HG02884 (cell line): ENCODE data around the gene FGF19.

Experiments used
- ATAC-seq: cut with Tn5 transposase; IDR thresholded peaks from one replicate; pipeline ENCODE4 v1.9.1; 2021; ENCODE audit warnings: mild to moderate bottlenecking, moderate library complexity; ENCODE audit not compliant: unreplicated experiment

Gene FGF19

DNA sequence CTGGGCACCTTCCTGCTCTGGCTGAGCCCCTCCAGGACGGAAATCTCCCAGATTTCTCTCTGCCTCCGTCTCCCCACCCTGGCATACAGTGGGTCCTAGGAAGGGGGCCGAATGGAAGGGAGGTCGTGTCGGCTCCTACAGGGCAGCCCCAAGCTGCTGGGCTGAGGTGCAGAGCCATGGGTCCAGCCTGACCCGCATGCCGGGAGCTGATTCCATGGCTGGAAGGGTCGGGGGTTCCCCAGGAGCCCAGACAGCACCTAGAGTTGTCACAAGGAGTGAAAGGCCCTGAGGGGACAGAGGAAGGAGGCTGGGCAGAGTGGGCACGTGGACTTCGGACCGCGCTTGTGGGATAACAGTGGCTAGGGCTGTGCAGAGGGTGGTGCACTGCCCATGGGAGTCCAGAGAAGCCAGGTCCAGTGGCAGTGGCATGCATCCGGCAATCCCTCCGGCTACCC, 46.3 kb downstream of the FGF19 start:
- no peak for ATAC-seq

DNA sequence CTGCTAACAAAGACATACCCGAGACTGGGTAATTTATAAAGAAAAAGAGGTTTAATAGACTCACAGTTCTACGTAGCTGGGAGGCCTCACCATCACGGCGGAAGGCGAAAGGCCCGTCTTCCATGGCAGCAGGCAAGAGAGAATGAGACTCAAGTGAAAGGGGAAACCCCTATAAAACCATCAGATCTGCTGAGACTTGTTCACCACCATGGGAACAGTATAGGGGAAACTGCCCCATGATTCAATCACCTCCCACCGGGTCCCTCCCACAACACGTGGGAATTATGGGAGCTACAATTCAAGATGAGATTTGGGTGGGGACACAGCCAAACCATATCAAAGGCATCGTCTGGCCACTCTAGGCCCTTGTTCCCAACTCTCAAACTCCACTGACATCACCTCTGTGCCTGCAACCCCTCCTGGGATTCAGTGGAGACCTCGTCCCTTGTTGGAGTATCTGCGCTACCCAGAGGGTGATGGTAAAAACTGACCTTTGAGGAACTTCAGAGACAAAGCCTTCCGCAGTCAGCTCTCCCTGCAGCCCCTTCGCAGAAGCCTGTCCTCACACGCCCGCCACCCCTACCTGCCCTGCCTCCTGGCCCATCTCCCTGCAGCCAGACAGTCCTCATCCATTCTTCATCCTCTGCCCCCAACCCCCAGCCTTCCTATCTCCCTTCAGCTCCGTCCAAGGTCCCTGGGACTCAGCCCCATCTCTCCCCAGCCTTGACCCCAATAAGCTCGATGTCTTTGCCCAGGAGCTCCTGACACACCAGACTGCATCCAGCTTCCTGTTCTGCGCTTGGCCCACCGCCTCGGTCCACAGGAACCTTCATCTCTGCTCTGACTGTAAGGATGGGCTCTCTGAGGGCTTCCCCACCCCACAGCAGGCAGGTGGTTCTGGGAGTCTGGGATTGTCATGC, 47.0 kb downstream of the FGF19 start:
- no peak for ATAC-seq

DNA sequence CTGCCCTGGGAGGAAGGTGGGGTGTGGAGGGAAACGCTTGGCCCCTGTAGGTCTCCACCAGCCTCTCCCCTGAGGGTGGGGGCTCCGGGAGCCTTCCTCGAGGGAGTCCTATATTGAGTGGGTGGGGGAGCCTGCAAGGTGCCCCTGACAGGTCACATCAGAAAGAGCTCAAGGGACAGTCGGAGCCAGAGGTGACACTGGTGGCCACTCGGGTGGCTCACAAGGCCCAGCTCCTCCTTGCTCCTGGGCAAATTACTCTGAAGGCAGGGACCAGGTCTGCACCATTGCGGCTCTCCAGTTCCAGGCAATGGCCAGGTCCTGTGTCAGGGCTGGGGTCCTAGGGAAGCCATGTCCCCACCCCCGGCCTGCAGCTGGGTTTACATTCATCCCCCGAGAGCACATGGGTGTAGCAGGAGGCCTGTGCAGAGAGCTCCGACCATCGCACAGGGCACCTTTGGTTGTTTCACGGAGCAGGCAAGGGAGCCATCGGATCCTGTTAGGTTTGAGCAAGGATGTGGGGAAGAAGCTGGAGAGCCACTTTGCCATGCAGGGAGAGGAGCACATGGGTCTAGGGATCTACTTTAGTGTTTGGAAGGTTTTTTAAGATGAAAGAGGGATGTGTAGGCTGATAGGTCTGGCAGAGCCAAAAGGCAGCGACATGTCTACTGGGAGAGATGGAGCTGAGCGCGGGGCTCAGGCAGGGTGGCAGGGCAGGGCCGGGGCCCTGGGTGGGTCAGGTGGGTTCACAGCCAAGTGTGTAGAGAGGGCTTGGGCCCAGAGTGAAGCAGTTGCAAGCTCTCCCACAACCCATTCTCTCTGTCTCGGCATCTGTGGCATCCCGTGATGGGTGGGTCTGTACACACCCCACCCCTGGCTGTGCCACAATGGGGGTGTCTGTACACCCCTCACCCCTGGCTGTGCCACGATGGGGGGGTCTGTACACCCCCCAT, 48.1 kb downstream of the FGF19 start:
- no peak for ATAC-seq

DNA sequence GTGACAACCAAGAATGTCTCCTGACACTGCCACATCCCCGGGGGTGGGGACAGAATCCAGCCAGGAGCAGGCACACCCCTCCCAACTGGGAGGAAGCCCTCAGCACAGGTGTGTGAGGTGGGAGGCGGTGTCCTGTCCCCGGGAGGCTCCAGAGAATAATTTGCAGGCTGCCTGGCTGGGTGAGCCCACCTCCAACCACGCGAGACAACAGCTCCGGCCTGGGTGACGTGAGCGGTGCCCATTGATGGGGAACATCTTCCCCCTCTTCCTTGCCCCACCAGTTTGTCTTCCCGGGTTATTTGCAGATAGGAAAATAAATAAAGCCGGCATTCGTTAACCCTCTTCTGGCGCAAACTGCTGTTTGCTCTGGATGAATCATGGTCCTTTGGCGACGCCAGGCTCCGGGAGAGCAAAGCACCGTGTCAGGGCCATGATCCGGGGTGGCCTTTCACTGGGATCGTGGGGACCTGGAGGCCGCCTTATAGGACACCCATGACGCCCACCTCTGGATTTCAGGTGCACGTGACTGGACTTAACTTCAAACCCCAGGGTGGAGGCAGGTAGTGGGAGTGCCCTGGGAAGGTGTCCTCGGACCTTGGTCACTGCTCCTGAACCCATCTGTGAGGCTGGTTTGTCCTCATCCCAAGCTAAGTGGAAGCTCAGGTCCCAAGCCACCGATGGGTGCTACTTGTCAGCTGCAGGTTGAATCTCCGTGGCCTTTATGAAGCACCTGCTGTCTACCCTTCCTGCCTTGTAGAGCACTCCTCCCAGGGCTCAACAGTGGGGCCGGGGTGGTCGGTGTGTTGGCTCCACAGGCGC, 49.0 kb downstream of the FGF19 start:
- no peak for ATAC-seq

DNA sequence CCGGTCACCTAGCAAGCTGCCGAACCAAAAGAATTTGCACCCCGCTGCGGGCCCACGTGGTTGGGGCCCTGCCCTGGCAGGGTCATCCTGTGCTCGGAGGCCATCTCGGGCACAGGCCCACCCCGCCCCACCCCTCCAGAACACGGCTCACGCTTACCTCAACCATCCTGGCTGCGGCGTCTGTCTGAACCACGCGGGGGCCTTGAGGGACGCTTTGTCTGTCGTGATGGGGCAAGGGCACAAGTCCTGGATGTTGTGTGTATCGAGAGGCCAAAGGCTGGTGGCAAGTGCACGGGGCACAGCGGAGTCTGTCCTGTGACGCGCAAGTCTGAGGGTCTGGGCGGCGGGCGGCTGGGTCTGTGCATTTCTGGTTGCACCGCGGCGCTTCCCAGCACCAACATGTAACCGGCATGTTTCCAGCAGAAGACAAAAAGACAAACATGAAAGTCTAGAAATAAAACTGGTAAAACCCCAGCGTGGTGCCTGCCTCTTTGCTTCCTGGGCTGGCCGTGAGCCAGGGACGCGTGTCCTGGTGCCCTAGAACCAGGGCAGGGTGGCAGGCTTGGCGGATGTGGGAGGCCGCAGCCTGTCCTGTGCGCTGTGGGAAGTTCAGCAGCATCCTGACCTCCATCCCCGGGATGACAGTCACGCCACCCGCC, 49.7 kb downstream of the FGF19 start:
- no peak for ATAC-seq

DNA sequence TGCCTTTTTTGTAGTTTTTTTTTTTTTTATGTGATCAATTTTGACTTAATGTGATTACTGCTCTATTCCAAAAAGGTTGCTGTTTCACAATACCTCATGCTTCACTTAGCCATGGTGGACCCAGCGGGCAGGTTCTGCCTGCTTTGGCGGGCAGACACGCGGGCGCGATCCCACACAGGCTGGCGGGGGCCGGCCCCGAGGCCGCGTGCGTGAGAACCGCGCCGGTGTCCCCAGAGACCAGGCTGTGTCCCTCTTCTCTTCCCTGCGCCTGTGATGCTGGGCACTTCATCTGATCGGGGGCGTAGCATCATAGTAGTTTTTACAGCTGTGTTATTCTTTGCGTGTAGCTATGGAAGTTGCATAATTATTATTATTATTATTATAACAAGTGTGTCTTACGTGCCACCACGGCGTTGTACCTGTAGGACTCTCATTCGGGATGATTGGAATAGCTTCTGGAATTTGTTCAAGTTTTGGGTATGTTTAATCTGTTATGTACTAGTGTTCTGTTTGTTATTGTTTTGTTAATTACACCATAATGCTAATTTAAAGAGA, 50.3 kb downstream of the FGF19 start:
- no peak for ATAC-seq

DNA sequence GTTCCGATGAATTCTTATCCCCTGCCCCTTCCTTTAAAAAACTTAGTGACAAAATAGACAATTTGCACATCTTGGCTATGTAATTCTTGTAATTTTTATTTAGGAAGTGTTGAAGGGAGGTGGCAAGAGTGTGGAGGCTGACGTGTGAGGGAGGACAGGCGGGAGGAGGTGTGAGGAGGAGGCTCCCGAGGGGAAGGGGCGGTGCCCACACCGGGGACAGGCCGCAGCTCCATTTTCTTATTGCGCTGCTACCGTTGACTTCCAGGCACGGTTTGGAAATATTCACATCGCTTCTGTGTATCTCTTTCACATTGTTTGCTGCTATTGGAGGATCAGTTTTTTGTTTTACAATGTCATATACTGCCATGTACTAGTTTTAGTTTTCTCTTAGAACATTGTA, 50.8 kb downstream of the FGF19 start:
- no peak for ATAC-seq

DNA sequence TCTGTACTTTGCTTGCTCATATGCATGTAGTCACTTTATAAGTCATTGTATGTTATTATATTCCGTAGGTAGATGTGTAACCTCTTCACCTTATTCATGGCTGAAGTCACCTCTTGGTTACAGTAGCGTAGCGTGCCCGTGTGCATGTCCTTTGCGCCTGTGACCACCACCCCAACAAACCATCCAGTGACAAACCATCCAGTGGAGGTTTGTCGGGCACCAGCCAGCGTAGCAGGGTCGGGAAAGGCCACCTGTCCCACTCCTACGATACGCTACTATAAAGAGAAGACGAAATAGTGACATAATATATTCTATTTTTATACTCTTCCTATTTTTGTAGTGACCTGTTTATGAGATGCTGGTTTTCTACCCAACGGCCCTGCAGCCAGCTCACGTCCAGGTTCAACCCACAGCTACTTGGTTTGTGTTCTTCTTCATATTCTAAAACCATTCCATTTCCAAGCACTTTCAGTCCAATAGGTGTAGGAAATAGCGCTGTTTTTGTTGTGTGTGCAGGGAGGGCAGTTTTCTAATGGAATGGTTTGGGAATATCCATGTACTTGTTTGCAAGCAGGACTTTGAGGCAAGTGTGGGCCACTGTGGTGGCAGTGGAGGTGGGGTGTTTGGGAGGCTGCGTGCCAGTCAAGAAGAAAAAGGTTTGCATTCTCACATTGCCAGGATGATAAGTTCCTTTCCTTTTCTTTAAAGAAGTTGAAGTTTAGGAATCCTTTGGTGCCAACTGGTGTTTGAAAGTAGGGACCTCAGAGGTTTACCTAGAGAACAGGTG, 51.8 kb downstream of the FGF19 start:
- ATAC-seq, result no peak

DNA sequence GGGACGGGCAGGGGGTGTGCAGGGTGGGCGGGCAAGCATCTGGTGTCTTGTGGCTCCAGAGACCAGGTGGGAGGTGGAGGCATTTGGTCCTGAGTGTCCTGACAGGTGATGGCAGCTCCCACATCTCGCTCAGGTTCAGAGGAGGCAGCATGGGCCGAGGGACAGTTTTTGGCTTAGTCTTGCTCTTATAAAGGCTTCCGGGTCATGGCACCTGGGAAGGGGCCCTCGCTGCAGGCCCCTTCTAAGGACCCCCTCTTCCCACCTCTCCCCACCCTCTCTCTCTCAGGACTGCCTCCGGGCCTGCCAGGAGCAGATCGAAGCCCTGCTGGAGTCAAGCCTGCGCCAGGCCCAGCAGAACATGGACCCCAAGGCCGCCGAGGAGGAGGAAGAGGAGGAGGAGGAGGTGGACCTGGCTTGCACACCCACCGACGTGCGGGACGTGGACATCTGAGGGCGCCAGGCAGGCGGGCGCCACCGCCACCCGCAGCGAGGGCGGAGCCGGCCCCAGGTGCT, 52.9 kb downstream of the FGF19 start:
- no peak for ATAC-seq

DNA sequence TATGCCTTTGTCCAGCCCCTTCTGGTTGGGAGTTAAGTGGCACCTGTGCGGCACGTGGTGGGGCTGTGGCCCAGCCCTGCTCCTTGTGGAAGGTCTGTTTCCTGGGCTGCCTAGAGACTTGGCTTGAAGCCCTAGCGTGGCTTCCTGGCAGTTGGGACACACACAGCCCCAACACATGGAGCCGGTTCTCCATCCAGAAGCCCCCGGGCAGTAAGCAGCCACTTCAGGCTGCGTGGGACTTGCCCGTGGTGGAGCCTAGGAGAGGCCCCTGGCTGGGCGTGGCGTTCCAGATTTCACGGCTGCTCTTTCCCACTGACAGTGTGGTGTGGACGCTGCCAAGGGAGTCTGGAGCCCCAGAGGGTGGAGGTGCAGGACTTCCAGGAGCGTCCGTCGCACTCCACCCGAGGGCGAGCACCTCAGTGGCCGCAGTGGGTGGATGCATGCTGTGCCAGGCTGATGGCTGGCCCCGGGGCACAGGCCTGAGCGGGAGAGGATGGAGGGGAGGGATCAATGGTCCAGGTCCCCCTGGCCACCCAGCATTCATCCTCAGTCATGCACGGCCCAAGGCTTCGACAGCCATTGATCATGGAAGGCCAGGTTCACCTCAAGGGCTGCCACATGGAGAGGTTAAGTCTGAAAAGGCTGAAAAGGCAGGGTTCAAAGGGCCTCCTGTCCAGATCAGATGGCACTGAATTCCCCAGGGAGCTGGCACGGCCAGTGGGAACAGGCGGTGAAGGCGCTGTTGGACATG, 53.6 kb downstream of the FGF19 start:
- no peak for ATAC-seq

DNA sequence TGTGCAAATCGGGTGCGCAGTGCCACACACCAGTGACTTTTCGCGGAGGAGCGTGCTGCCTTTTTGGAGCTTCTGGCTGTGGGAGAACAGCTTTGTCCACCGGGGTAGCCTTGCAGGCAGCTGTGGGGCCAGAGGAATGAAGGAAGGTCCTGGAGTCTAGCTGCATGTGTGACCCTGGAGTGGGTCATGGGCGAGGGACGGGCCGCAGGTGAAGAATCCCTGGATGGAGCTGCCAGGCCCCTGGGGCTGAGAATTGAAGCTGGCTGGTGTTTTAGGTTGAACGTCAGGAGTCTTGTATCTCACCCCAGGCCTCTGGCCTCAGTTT, 54.3 kb downstream of the FGF19 start:
- no peak for ATAC-seq

DNA sequence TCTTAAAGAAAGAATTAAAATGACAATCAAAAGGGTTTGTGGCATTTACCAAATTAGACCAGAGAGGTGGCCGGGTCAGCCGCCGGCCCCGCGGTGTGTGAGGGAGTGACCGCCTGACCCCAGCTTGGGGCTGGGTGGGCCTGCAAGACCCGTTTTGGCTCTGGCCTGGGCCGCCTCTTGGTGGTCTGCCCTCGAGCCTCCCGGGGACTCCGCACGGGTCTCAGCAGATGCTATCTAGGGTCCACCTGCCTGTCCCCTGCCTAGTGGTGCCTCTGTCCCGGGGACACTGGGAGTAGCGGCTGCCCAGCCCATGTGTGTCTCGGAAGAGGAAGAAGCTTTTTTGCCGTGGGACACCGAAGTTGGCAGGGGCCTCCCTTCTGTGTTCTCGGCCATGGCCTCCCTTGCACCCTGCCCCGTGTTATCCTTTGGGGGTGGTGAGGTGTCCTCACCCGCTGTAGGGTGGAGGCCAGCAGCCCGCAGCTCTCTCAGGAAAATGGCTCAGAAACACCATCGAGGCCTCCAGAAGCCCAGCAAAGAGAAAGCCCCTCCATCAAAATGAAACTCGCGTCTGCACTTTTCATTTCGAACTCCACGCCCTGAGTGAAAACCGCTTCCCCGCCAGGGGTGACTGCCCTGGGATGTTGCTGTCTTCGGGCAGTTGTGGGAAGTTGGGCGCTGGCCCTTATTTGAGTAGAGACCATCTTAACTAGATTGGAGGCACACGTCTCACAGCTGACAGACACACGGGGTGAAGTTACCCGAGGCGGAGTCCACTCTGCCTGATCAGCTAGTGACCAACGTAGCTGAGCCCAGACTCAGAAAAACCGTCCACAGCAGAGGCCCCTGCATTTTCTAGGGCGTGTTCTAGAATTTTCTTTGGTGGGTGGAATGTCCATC, 54.9 kb downstream of the FGF19 start:
- no peak for ATAC-seq
